ENCODE results near the gene METAP2.

GRCh38 chr12:95484524-95484923 lies 10.6 kb downstream of the METAP2 start:
- no peak for TF ChIP-seq POLR2A (IDR thresholded peaks at IDR 0.05)
- no peak for TF ChIP-seq CTCF (IDR thresholded peaks at IDR 0.05)
